D721Med (cell line): ENCODE results near the gene BCL7A.
"Not testable (repeated sequence)": the region's sequence is repeated elsewhere in the genome, so short reads cannot be mapped to it uniquely, and the experiment has no call there.

Source experiments
- DNase-seq: peaks from one replicate; pipeline ENCODE4 v3.0.0; 2011; ENCODE audit warnings: low spot score; ENCODE audit not compliant: insufficient read length
- FAIRE-seq: peaks from 2 replicates; lab custom pipeline; 2011; peaks lifted over from hg19 to GRCh38; lab: Jason Lieb, UNC
- TF ChIP-seq, protein P1 (sequence below): IDR thresholded peaks from 2 replicates; pipeline ENCODE4 v1.5.1; 2012; ENCODE audit warnings: mild to moderate bottlenecking, control low read depth; ENCODE audit not compliant: insufficient read depth; ENCODE audit errors: missing control alignments

The BCL7A gene

DNA sequence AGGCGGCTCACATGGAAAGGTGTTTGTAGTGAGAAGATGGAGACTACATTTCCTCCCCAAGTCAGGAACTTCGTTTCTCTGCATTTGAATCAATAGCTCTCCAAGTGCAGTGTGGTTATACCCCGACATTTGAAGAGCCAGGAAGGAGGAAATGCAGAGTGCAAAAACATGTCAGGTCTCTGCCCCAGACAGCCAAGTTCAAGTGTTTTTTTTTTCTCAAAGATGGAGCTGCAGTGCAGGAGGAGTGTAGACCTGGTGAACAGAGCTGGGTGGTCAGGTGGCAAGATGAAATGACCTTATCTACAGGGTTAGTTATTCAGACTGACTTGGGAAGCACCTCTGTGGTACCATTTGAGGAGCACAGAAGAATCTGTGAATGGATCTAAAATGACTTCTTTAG is 78.2 kb downstream of the BCL7A start:
- FAIRE-seq (no peak), DNase-seq (no peak)
- TF ChIP-seq, protein P1, sequence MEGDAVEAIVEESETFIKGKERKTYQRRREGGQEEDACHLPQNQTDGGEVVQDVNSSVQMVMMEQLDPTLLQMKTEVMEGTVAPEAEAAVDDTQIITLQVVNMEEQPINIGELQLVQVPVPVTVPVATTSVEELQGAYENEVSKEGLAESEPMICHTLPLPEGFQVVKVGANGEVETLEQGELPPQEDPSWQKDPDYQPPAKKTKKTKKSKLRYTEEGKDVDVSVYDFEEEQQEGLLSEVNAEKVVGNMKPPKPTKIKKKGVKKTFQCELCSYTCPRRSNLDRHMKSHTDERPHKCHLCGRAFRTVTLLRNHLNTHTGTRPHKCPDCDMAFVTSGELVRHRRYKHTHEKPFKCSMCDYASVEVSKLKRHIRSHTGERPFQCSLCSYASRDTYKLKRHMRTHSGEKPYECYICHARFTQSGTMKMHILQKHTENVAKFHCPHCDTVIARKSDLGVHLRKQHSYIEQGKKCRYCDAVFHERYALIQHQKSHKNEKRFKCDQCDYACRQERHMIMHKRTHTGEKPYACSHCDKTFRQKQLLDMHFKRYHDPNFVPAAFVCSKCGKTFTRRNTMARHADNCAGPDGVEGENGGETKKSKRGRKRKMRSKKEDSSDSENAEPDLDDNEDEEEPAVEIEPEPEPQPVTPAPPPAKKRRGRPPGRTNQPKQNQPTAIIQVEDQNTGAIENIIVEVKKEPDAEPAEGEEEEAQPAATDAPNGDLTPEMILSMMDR, result no peak

DNA sequence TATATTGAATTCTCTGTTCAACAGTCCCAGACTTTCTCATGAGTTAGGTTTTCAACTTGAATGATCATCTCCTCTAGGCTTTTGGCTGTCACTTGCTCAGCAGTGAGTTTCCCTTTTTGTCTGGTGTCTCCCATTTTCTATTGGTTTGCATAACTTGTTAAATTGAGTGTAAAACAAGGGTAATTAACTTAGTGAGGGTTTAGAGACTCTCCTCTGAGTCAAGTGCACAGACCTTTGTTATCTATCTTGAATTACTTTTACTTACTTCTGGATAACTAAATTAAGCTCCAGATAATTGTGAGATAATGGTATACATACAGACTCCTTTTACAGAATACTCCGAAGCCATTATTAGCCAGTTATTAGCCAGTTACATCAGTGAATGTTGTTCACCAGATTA is 78.9 kb downstream of the BCL7A start:
- DNase-seq, result no peak
- TF ChIP-seq, protein P1, result no peak
- FAIRE-seq, result no peak

DNA sequence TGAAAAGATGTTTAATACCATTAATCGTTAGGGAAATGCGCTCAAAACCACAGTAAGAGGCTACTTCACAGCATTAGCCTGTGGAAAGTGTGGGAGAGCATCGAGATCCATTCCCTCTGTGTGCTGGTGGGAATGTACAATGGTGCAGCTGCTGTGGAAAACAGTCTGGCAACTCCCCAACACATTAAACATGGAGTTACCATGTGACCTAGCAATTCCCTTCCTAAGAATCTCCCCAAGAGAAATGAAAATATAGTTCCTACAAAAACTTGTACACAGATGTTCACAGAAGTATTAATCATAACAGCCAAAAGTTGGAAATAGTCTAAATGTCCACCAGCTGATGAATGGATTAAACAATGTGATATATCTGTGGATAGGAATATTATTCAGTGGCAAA is 80.6 kb downstream of the BCL7A start:
- DNase-seq, result no peak
- FAIRE-seq, result no peak

DNA sequence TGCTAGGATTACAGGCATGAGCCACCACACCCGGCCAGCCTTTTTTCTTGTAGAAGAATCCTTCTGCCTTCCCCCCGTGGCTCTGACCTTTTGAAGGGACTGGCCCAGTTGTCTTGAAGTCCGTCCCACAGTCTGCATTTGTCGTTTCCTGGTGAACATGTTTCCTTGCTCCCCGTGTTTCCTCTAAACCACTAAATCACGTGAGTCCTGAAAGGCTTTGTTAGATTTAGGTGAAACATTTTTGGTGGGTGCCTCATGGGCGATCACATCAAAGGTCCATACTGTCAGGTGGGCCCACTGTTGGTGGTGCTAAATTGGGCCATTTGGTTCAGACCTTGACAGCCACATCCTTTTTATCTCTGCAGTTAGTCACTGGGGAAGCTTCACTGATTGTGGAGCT is 83.2 kb downstream of the BCL7A start:
- TF ChIP-seq, protein P1, result no peak
- no peak for FAIRE-seq
- DNase-seq, result no peak

More for the DNA sequence above, 80.6 kb downstream of the BCL7A start:
- TF ChIP-seq, protein P1, result no peak

DNA sequence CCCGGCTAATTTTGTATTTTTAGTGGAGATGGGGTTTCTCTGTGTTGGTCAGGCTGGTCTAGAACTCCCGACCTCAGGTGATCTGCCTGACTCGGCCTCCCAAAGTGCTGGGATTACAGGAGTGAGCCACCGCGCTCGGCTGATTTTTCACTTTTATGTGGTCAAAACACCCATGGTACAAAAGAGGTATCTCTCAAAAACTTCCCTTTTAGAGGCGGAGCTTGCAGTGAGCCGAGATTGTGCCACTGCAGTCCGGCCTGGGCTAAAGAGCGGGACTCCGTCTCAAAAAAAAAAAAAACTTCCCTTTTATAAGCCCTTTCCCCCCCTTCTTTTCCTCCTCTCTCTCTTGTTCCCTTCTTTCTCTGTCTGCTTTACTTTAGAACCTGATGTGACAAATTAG is 83.8 kb downstream of the BCL7A start:
- DNase-seq, FAIRE-seq: not testable (repeated sequence)

DNA sequence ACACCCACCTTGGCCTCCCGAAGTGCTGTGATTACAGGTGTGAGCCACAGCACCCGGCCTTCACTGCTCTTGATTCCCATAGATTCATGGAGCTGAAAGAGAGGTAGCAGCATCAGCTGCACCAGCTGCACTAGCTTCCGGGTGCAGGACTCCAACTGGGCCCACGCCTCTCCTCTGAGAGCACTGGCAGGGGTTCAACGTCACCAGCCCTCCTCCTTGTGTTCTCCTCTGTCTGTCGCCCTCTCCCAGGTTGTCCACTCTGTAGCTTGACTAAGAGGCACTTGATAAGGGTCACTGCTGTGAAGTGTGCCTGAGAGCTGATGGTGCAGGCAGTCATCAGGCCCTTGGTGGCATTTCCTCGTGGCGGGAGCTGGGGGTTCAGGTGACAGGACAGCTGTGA is 85.2 kb downstream of the BCL7A start:
- TF ChIP-seq, protein P1, result no peak
- FAIRE-seq, result no peak
- DNase-seq, result no peak

DNA sequence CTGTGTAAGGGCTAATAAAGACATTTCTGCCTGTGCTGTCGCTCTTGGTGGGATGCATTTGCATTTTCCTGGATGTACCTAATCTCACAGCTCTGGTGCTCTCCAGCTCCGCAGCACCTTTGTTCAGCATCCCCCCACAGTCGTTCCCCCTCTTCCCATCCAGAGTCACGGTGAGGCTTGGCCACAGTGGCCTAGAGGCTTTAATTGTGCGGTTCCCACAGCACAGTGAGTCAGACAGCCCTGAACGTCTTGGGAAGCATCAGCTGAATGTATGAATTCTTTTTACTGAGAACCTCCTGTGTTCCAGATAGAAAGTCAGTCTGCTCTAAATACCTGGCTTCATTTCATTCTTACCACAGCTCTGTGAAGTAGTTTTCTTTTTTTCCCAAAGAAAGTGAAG is 85.6 kb downstream of the BCL7A start:
- FAIRE-seq (no peak), DNase-seq (no peak)
- TF ChIP-seq, protein P1, result no peak

DNA sequence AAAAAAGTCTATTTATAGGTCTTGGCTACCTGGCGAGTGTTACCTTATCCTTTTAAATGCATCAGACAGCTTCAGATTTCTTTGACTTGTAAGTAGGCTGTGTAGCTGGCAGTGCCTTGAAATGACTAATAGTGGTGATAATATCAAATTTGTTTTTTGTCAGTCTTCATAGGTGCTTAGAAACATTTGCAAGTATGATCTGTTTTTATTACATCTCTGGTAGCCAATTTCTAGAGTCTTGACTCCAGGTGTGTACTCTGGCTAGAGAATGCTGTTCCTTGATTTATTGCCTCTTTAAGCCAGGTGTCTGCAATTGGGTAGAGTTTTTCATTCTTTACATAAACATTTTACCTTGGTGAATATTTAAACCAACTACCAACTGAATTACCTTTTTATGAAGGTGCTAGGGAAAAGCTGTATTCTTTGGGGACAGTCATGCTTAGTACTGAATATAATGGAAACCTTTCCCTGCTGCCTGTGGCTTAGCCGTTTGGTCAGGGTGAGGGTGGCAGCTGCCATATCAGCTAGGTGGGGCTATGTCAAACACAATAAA is 89.5 kb downstream of the BCL7A start:
- TF ChIP-seq, protein P1, result no peak
- FAIRE-seq, result no peak
- DNase-seq, result no peak
